Trophoblast cell (in vitro differentiated cells and primary cell): ENCODE data around the gene ELOVL2.

Experiments
- DNase-seq, 2 donors: peaks; one replicate each; pipeline ENCODE4 v3.0.0-alpha.2; 2016
- H2AFZ ChIP-seq: 2 replicates; pipeline ENCODE4 v1.6.1; 2013; ENCODE audit warnings: low read length, moderate library complexity, mild to moderate bottlenecking; ENCODE audit not compliant: insufficient read depth, poor library complexity
- H2AK5ac ChIP-seq: 2 replicates; pipeline ENCODE4 v1.6.1; 2013; ENCODE audit warnings: mild to moderate bottlenecking, low read length
- H2BK120ac ChIP-seq: 2 replicates; pipeline ENCODE4 v1.6.1; 2013; ENCODE audit warnings: low read length, mild to moderate bottlenecking, moderate library complexity; ENCODE audit not compliant: insufficient read depth, poor library complexity
- H2BK12ac ChIP-seq: 2 replicates; pipeline ENCODE4 v1.6.1; 2013; ENCODE audit warnings: mild to moderate bottlenecking, low read length, moderate library complexity
- H2BK5ac ChIP-seq: 2 replicates; pipeline ENCODE4 v1.6.1; 2013; ENCODE audit warnings: low read length, low read depth, moderate library complexity, mild to moderate bottlenecking; ENCODE audit not compliant: poor library complexity
- H3K14ac ChIP-seq: 2 replicates; pipeline ENCODE4 v1.6.1; 2013; ENCODE audit warnings: mild to moderate bottlenecking, low read length
- H3K18ac ChIP-seq: 2 replicates; pipeline ENCODE4 v1.6.1; 2013; ENCODE audit warnings: mild to moderate bottlenecking, low read length
- H3K23ac ChIP-seq: 2 replicates; pipeline ENCODE4 v1.6.1; 2013; ENCODE audit warnings: low read length
- H3K27ac ChIP-seq: 2 replicates; pipeline ENCODE4 v1.5.1; 2013; ENCODE audit warnings: low read depth, mild to moderate bottlenecking, inconsistent platforms, low read length, moderate library complexity
- H3K27me3 ChIP-seq: 2 replicates; pipeline ENCODE4 v1.6.1; 2013; ENCODE audit warnings: inconsistent platforms, mild to moderate bottlenecking, low read length, moderate library complexity; ENCODE audit not compliant: insufficient read depth
- H3K36me3 ChIP-seq, 2 experiments: 1 replicate in 1 of 2; 2 replicates in 1 of 2; pipeline ENCODE4 v1.6.1; 2013; ENCODE audit warnings: low read length in 2 of 2, mild to moderate bottlenecking in 2 of 2, moderate library complexity in 1 of 2; ENCODE audit not compliant: insufficient read depth in 2 of 2, control insufficient read depth in 1 of 2
- H3K4ac ChIP-seq: 2 replicates; pipeline ENCODE4 v1.6.1; 2013; ENCODE audit warnings: low read depth, mild to moderate bottlenecking, low read length, moderate library complexity
- H3K4me1 ChIP-seq, 2 experiments: 1 replicate in 1 of 2; 2 replicates in 1 of 2; pipeline ENCODE4 v1.6.1; 2013; ENCODE audit warnings: low read length in 2 of 2, mild to moderate bottlenecking in 2 of 2, moderate library complexity in 1 of 2; ENCODE audit not compliant: insufficient read depth in 2 of 2, control insufficient read depth in 1 of 2
- H3K4me2 ChIP-seq: 2 replicates; pipeline ENCODE4 v1.6.1; 2013; ENCODE audit warnings: inconsistent platforms, mild to moderate bottlenecking, low read length, moderate library complexity
- H3K4me3 ChIP-seq: 2 replicates; pipeline ENCODE4 v1.5.1; 2013; ENCODE audit warnings: mild to moderate bottlenecking, low read depth, low read length, inconsistent platforms
- H3K79me1 ChIP-seq: one replicate; pipeline ENCODE4 v1.6.1; 2013; ENCODE audit warnings: low read length
- H3K79me2 ChIP-seq: 2 replicates; pipeline ENCODE4 v1.6.1; 2013; ENCODE audit warnings: low read length, mild to moderate bottlenecking; ENCODE audit not compliant: control insufficient read depth, insufficient read depth, poor library complexity
- H3K9ac ChIP-seq: 2 replicates; pipeline ENCODE4 v1.6.1; 2013; ENCODE audit warnings: mild to moderate bottlenecking, low read length
- H3K9me3 ChIP-seq: 2 replicates; pipeline ENCODE4 v1.6.1; 2013; ENCODE audit warnings: low read depth, mild to moderate bottlenecking, control low read depth, inconsistent platforms, low read length; ENCODE audit not compliant: insufficient read depth
- H4K12ac ChIP-seq: 2 replicates; pipeline ENCODE4 v1.6.1; 2013; ENCODE audit warnings: low read depth, mild to moderate bottlenecking, low read length, moderate library complexity
- H4K8ac ChIP-seq: 2 replicates; pipeline ENCODE4 v1.6.1; 2013; ENCODE audit warnings: low read depth, mild to moderate bottlenecking, low read length, moderate library complexity
- H4K91ac ChIP-seq: one replicate; pipeline ENCODE4 v1.6.1; 2013; ENCODE audit warnings: low read depth, mild to moderate bottlenecking, low read length, moderate library complexity
- WGBS: extraction: QIAGEN DNeasy Blood & Tissue Kit; methylation state at CpG from one replicate; pipeline ENCODE4 v1.1.7; 2013; ENCODE audit warnings: missing lambda C conversion rate; ENCODE audit not compliant: insufficient read length, insufficient coverage; ENCODE audit errors: extremely low coverage; 5-methylcytosine and 5-hydroxymethylcytosine counted together

Gene ELOVL2

DNA sequence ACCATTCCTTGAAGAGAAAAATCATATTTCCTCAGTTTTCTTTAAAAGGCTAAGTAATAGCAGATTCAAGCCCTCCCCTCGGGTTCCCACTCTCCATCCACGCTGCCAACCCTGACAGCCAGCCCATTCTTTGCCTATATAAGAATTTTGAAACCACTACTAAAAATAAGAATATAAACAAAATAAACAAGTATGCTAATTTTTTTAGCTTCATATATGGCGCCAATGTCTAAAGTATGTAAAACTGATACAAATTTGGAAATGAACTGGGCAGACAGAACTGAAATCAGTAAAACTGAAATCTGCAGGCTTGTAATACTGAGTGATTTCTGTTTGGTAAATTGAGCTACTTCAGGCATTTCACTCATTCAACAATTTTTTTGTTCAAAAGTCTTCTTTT is 19.0 kb downstream of the ELOVL2 start:
- Histone ChIP-seq H3K14ac (no peak overlapping the region), H4K91ac (no peak overlapping the region), H3K4me3 (no peak overlapping the region), H3K4me1 (peaks cover 0 to 4% of the 10 kb centered on the region in 2 experiments), H4K8ac (no peak overlapping the region), H2BK5ac (no peak overlapping the region), H3K9me3 (no peaks in the 10 kb centered on the region), H3K79me2 (no peaks in the 10 kb centered on the region), H3K4ac (no peak overlapping the region), H3K4me2 (no peak overlapping the region), H2BK12ac (no peak overlapping the region), H2AK5ac (no peak overlapping the region), H3K9ac (no peak overlapping the region), H3K18ac (no peak overlapping the region), H2AFZ (no peak overlapping the region), H3K36me3 (no peaks in the 10 kb centered on the region), H3K23ac (no peak overlapping the region), H3K79me1 (no peaks in the 10 kb centered on the region), H2BK120ac (no peak overlapping the region), H3K27me3 (no peaks in the 10 kb centered on the region), H3K27ac (no peak overlapping the region), H4K12ac (no peak overlapping the region)
- no peak for DNase-seq
- no CpG with 5 or more reads among the region's 3 CpGs for WGBS

DNA sequence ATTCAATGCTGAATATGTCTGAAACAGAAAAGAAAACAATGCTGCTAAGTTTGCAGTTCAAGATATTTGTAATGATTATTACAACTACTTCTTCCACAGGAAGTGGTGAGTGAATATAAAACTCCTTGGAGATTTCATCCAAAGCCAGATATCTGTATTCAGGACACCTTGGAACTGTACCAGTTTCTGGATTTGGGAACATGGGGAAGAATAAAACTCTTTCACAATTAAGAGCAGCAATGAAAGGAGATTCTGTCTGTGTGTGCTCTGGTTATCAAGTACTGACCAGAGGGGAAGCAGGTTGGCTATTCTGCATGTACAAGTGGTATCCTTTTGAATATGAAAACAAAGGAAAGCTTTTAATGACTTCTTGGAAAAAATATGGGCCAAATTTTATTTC is 21.1 kb downstream of the ELOVL2 start:
- H3K27me3 ChIP-seq: no peaks in the 10 kb centered on the region
- H3K4me1 ChIP-seq: peaks cover 0 to 4% of the 10 kb centered on the region in 2 experiments
- H3K36me3 ChIP-seq: no peaks in the 10 kb centered on the region
- no peak overlapping the region for H3K4me2 ChIP-seq
- H3K4me3 ChIP-seq: no peak overlapping the region
- H3K9me3 ChIP-seq: no peaks in the 10 kb centered on the region
- H3K79me1 ChIP-seq: no peaks in the 10 kb centered on the region
- H2BK120ac ChIP-seq: no peak overlapping the region
- H3K23ac ChIP-seq: no peak overlapping the region
- no peaks in the 10 kb centered on the region for H3K79me2 ChIP-seq
- no peak overlapping the region for H3K4ac ChIP-seq
- no peak overlapping the region for H3K14ac ChIP-seq
- H2AFZ ChIP-seq: no peak overlapping the region
- no peak overlapping the region for H4K12ac ChIP-seq
- H4K91ac ChIP-seq: no peak overlapping the region
- H2BK12ac ChIP-seq: no peak overlapping the region
- H2AK5ac ChIP-seq: no peak overlapping the region
- H3K27ac ChIP-seq: no peak overlapping the region
- no peak overlapping the region for H3K18ac ChIP-seq
- H3K9ac ChIP-seq: no peak overlapping the region
- no peak for DNase-seq
- H2BK5ac ChIP-seq: no peak overlapping the region
- no peak overlapping the region for H4K8ac ChIP-seq

DNA sequence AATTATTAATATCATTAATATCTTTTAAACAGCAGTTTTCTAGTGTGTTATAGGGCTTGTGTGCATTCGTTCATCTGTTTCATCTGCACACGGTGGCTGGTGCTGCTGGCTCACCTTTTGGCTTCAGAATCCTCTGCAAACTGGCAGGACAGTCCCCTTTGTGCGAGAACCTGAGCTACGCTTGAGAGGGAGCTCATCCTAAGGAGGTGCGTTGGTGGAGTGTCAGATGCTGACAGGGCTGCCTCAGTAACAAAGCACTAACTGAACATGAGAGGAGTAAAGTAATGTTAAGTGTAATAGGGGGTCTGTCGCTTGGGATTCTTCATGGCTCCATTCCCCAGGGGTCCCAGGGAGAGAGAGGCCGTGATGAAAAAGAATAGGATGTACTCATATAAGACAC is 22.4 kb downstream of the ELOVL2 start:
- Histone ChIP-seq H3K23ac (no peak overlapping the region), H3K4ac (no peak overlapping the region), H3K9me3 (no peaks in the 10 kb centered on the region), H3K36me3 (no peaks in the 10 kb centered on the region), H2AFZ (no peak overlapping the region), H3K18ac (no peak overlapping the region), H4K12ac (no peak overlapping the region), H3K4me1 (peaks cover 0 to 2% of the 10 kb centered on the region in 2 experiments), H3K27me3 (no peaks in the 10 kb centered on the region), H4K8ac (no peak overlapping the region), H3K27ac (no peak overlapping the region), H2BK120ac (no peak overlapping the region), H3K79me1 (no peaks in the 10 kb centered on the region), H3K4me3 (no peak overlapping the region), H4K91ac (no peak overlapping the region), H3K14ac (no peak overlapping the region), H3K9ac (peak overlapping the region; percentile 87), H3K79me2 (no peaks in the 10 kb centered on the region), H2AK5ac (no peak overlapping the region), H2BK12ac (no peak overlapping the region), H3K4me2 (no peak overlapping the region), H2BK5ac (no peak overlapping the region)
- no peak for DNase-seq
- WGBS: no CpG with 5 or more reads among the region's 7 CpGs

DNA sequence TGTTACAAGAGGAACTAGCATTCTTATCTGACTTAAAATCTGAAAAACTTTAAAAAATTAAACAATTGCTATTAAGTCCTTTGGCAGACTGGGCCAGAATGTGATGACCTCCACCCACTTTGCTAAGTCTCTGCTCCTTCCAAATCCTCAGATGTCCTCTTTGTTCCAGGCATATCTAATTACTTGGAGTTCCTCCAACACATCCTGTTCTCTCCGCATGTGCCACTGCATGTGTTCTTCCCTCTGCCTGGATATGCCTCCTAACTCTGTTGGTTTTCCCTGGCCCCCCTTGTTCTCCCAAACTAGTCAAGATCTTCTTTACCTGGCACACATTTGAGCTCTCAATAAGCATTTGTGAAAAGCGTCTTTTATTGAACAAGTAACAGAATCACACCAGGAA is 23.1 kb downstream of the ELOVL2 start:
- no CpG with 5 or more reads among the region's 2 CpGs for WGBS
- H2BK120ac ChIP-seq: no peak overlapping the region
- no peak overlapping the region for H2BK12ac ChIP-seq

More for the DNA sequence above, 23.1 kb downstream of the ELOVL2 start:
- no peak overlapping the region for H4K8ac ChIP-seq
- no peak overlapping the region for H2AK5ac ChIP-seq
- H3K4ac ChIP-seq: no peak overlapping the region
- H2BK5ac ChIP-seq: no peak overlapping the region
- H3K79me1 ChIP-seq: no peaks in the 10 kb centered on the region
- no peak for DNase-seq
- no peaks in the 10 kb centered on the region for H3K9me3 ChIP-seq
- no peak overlapping the region for H3K23ac ChIP-seq
- H3K27ac ChIP-seq: no peak overlapping the region
- no peak overlapping the region for H3K4me2 ChIP-seq
- H3K18ac ChIP-seq: no peak overlapping the region
- no peak overlapping the region for H4K91ac ChIP-seq
- no peak overlapping the region for H3K9ac ChIP-seq
- no peaks in the 10 kb centered on the region for H3K79me2 ChIP-seq
- H3K36me3 ChIP-seq: no peaks in the 10 kb centered on the region
- no peak overlapping the region for H4K12ac ChIP-seq
- no peak overlapping the region for H3K4me3 ChIP-seq
- no peaks in the 10 kb centered on the region for H3K4me1 ChIP-seq
- H3K14ac ChIP-seq: no peak overlapping the region
- H3K27me3 ChIP-seq: no peaks in the 10 kb centered on the region
- no peak overlapping the region for H2AFZ ChIP-seq
